CD4-positive, alpha-beta T cell (primary cell): ENCODE data around the gene BRICD5. TPM values are rescaled to one million over a fixed set of nuclear protein-coding genes. Genes with fewer than 3 reads are reported as not detected.

Experiments used
- ATAC-seq: fragments of 200-7000 bp; cut with Tn5 transposase; one replicate; pipeline ENCODE4 v1.10.0; 2022; ENCODE audit warnings: mild to moderate bottlenecking; ENCODE audit not compliant: poor library complexity
- CTCF ChIA-PET: fragments of 350-600 bp; sonication (Branson Sonifier 250); formaldehyde crosslinking; loops from one replicate; lab custom pipeline; 2021; ENCODE audit warnings: antibody characterized with exemption, inconsistent platforms; lab: Charles Lee
- POLR2A ChIA-PET: fragments of 350-600 bp; sonication (Branson Sonifier 250); formaldehyde crosslinking; loops from one replicate; lab custom pipeline; 2021; ENCODE audit warnings: antibody characterized with exemption, inconsistent platforms; lab: Charles Lee
- DNase-seq, 14 experiments: peaks; one replicate each; pipeline ENCODE4 v3.0.0-alpha.2; 2013 to 2020; ENCODE audit warnings: mixed read lengths in 2 of 14
- H3K27ac ChIP-seq, 2 donors: one replicate each; pipeline versions ENCODE4 v1.5.1 to v1.7.0; 2013; ENCODE audit warnings: low read length in 2 of 2, low read depth in 1 of 2, mild to moderate bottlenecking in 1 of 2
- H3K27me3 ChIP-seq, 2 experiments: 1 replicate in 1 of 2; 2 replicates in 1 of 2; pipeline versions ENCODE4 v1.6.1 to v1.7.0; 2013; ENCODE audit warnings: low read length in 2 of 2, control low read depth in 1 of 2, mild to moderate bottlenecking in 1 of 2, moderate library complexity in 1 of 2; ENCODE audit not compliant: insufficient read depth in 2 of 2, control insufficient read depth in 1 of 2
- H3K36me3 ChIP-seq: one replicate; pipeline ENCODE4 v1.6.1; 2013; ENCODE audit warnings: low read length, control low read depth; ENCODE audit not compliant: insufficient read depth
- H3K4me1 ChIP-seq: one replicate; pipeline ENCODE4 v1.6.1; 2013; ENCODE audit warnings: low read length, control low read depth; ENCODE audit not compliant: insufficient read depth
- H3K4me3 ChIP-seq: one replicate; pipeline ENCODE4 v1.5.1; 2013; ENCODE audit warnings: mild to moderate bottlenecking, low read length, moderate library complexity
- H3K9me3 ChIP-seq, 2 experiments: 1 replicate in 1 of 2; 2 replicates in 1 of 2; pipeline versions ENCODE4 v1.6.1 to v1.7.0; 2013; ENCODE audit warnings: low read length in 2 of 2, mild to moderate bottlenecking in 2 of 2, control low read depth in 1 of 2, moderate library complexity in 1 of 2; ENCODE audit not compliant: control insufficient read depth in 1 of 2, insufficient read depth in 1 of 2
- H3K27ac Mint-ChIP-seq: one replicate; pipeline ENCODE4 v1.8.0; 2020; ENCODE audit warnings: mixed read lengths
- H3K27me3 Mint-ChIP-seq: one replicate; pipeline ENCODE4 v1.8.0; 2021; ENCODE audit warnings: mixed read lengths
- H3K36me3 Mint-ChIP-seq: one replicate; pipeline ENCODE4 v1.8.0; 2021; ENCODE audit warnings: low read depth, mixed read lengths
- H3K4me1 Mint-ChIP-seq: one replicate; pipeline ENCODE4 v1.8.0; 2021; ENCODE audit warnings: low read depth, mixed read lengths
- H3K4me3 Mint-ChIP-seq: one replicate; pipeline ENCODE4 v1.8.0; 2020; ENCODE audit warnings: mild to moderate bottlenecking, mixed read lengths
- H3K9me3 Mint-ChIP-seq: one replicate; pipeline ENCODE4 v1.8.0; 2020; ENCODE audit warnings: mixed read lengths
- CTCF ChIP-seq: fragments of 200-600 bp; IDR thresholded peaks from one replicate; pipeline ENCODE4 v1.8.0; 2022; ENCODE audit warnings: antibody characterized with exemption, mild to moderate bottlenecking
- intact Hi-C, 2 experiments: fragments of 100-400 bp; cut with DNase I in 1 of 2; cut with micrococcal nuclease in 1 of 2; formaldehyde crosslinking; loops; one replicate each; pipeline versions ENCODE4 v1.15.1 to v1.9.0; 2023 to 2025; cut with DNase I, micrococcal nuclease
- total RNA-seq, 174 experiments: library from RNA in 2 of 174; stranded (reverse) in 2 of 174; gene quantifications; one replicate each; pipeline ENCODE4 v1.2.3 and lab custom pipeline; 2021 to 2026

The BRICD5 gene
- total RNA-seq, 2 experiments from 2014 or later: 4.2 to 5.0 TPM

DNA sequence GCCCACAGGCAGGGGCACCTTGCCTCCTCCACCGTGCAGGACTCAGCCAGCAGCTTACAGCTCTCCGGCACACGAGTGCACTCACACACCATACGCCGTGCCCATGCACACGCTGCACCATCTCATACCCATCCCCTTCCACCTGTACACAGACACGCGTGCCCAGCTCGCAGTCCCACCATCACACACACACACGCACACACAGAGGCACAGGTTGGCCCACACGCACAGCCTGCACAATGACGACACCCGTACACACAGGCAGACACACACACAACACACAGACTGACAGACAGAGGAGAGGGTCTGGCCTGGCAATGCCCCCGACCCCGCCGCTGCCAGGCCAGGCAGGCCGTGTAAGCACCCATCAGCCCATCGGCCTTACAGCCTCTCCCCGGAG, 26.3 kb downstream of the BRICD5 start:
- Mint-ChIP-seq H3K27ac (no peak overlapping the region), H3K4me3 (no peak overlapping the region), H3K4me1 (no peaks in the 10 kb centered on the region), H3K9me3 (no peaks in the 10 kb centered on the region), H3K27me3 (no peaks in the 10 kb centered on the region), H3K36me3 (no peaks in the 10 kb centered on the region)
- Histone ChIP-seq H3K4me1 (no peaks in the 10 kb centered on the region), H3K27ac (no peak overlapping the region), H3K9me3 (no peaks in the 10 kb centered on the region), H3K27me3 (no peaks in the 10 kb centered on the region), H3K36me3 (no peaks in the 10 kb centered on the region), H3K4me3 (no peak overlapping the region)
- CTCF ChIA-PET: no interaction called here
- POLR2A ChIA-PET: no interaction called here
- DNase-seq: no peak
- intact Hi-C loops: no loop called here
- no peak for ATAC-seq
- no peak for TF ChIP-seq CTCF

GRCh38 chr16:2183671-2184070, 27.0 kb downstream of the BRICD5 start:
- H3K9me3 Mint-ChIP-seq: no peaks in the 10 kb centered on the region
- no peaks in the 10 kb centered on the region for H3K27me3 ChIP-seq
- no peak for DNase-seq
- CTCF ChIA-PET: no interaction called here
- H3K27ac Mint-ChIP-seq: no peak overlapping the region
- H3K4me3 ChIP-seq: no peak overlapping the region
- H3K4me3 Mint-ChIP-seq: no peak overlapping the region
- intact Hi-C loops: no loop called here
- H3K9me3 ChIP-seq: no peaks in the 10 kb centered on the region
- H3K36me3 Mint-ChIP-seq: no peaks in the 10 kb centered on the region
- H3K4me1 Mint-ChIP-seq: no peaks in the 10 kb centered on the region
- H3K27me3 Mint-ChIP-seq: no peaks in the 10 kb centered on the region
- POLR2A ChIA-PET: no interaction called here
- no peak overlapping the region for H3K27ac ChIP-seq
- no peak for TF ChIP-seq CTCF
- H3K36me3 ChIP-seq: no peaks in the 10 kb centered on the region
- no peak for ATAC-seq
- H3K4me1 ChIP-seq: no peaks in the 10 kb centered on the region

- no peaks in the 10 kb centered on the region for H3K27me3 Mint-ChIP-seq
- CTCF ChIA-PET: no interaction called here
- no peak for DNase-seq
Observed at GRCh38 chr16:2181952-2182351, 28.7 kb downstream of the BRICD5 start.

More at GRCh38 chr16:2181952-2182351, 28.7 kb downstream of the BRICD5 start:
- no peaks in the 10 kb centered on the region for H3K36me3 ChIP-seq
- Mint-ChIP-seq H3K4me3 (no peak overlapping the region), H3K36me3 (no peaks in the 10 kb centered on the region), H3K9me3 (no peaks in the 10 kb centered on the region), H3K4me1 (no peaks in the 10 kb centered on the region), H3K27ac (no peak overlapping the region)
- H3K27ac ChIP-seq: no peak overlapping the region
- H3K4me3 ChIP-seq: no peak overlapping the region
- intact Hi-C loops: no loop called here
- no peaks in the 10 kb centered on the region for H3K27me3 ChIP-seq
- H3K9me3 ChIP-seq: no peaks in the 10 kb centered on the region
- no peak for ATAC-seq
- no peaks in the 10 kb centered on the region for H3K4me1 ChIP-seq
- POLR2A ChIA-PET: no interaction called here
- no peak for TF ChIP-seq CTCF
